HCT116 (cell line): ENCODE results near the gene CHST8. TPM values are rescaled to one million over a fixed set of nuclear protein-coding genes. Genes with fewer than 3 reads are reported as not detected.

Experiments used
- ATAC-seq: fragments of 200-7000 bp; cut with Tn5 transposase; 2 replicates; pipeline ENCODE4 v1.9.1; 2020; ENCODE audit warnings: mild to moderate bottlenecking, moderate library complexity
- BruUV-seq: library from RNA; stranded (reverse); fragments of 400-500 nt; replicated peaks from 2 replicates; lab custom pipeline; 2021; lab: Mats Ljungman, UMichigan
- CTCF ChIA-PET: fragments of 300-600 bp; sonication (Branson Sonifier 250); formaldehyde crosslinking; loops from one replicate; lab custom pipeline; 2021; ENCODE audit warnings: antibody characterized with exemption; lab: Charles Lee
- POLR2A ChIA-PET: fragments of 300-600, 350-600 bp; sonication (Branson Sonifier 250); formaldehyde crosslinking; loops from one replicate; lab custom pipeline; 2021; ENCODE audit warnings: antibody characterized with exemption; lab: Charles Lee
- RAD21 ChIA-PET, 2 experiments: fragments of 300-600 bp; sonication (Branson Sonifier 250); formaldehyde crosslinking; loops; one replicate each; lab custom pipeline; 2023; ENCODE audit warnings: low total read pairs in 2 of 2; ENCODE audit not compliant: uncharacterized antibody in 2 of 2, unreplicated experiment in 2 of 2, low non-redundant PET in 1 of 2; lab: Charles Lee
- DNase-seq: peaks from one replicate; pipeline ENCODE4 v3.0.0-alpha.2; 2010; ENCODE audit warnings: low read depth, low spot score
- H2AFZ ChIP-seq: fragments of 200-600 bp; shearing (Covaris generic), sonication (generic); 2 replicates; pipeline ENCODE4 v1.6.1; 2017; ENCODE audit warnings: low read depth, mixed run types, mixed read lengths, antibody characterized with exemption, low read length; ENCODE audit not compliant: poor library complexity, severe bottlenecking
- H3K27ac ChIP-seq: 2 replicates; pipeline ENCODE4 v1.5.1; 2012; ENCODE audit warnings: low read depth, low read length
- H3K27me3 ChIP-seq: fragments of 200-600 bp; sonication (generic); 2 replicates; pipeline ENCODE4 v1.6.1; 2016; ENCODE audit warnings: mixed run types, low read length, mixed read lengths; ENCODE audit not compliant: insufficient read depth
- H3K36me3 ChIP-seq, 2 experiments: fragments of 200-500 bp in 1 of 2; fragments of 200-600 bp in 1 of 2; sonication (Bioruptor generic) in 1 of 2; sonication (generic) in 1 of 2; 2 replicates each; pipeline versions ENCODE4 v1.5.1 to v1.6.1; 2014 to 2016; ENCODE audit warnings: low read length in 2 of 2, inconsistent platforms in 1 of 2, mixed read lengths in 1 of 2, mixed run types in 1 of 2; ENCODE audit not compliant: insufficient read depth in 2 of 2, control insufficient read depth in 1 of 2
- H3K4me1 ChIP-seq, 2 experiments: fragments of 200-600 bp in 1 of 2; sonication (generic) in 1 of 2; 2 replicates each; pipeline versions ENCODE4 v1.5.1 to v1.6.1; 2012 to 2017; ENCODE audit warnings: low read length in 2 of 2, inconsistent platforms in 1 of 2, mild to moderate bottlenecking in 1 of 2, mixed read lengths in 1 of 2, mixed run types in 1 of 2, moderate library complexity in 1 of 2; ENCODE audit not compliant: insufficient read depth in 2 of 2, control insufficient read depth in 1 of 2
- H3K4me2 ChIP-seq: fragments of 200-600 bp; sonication (generic); 2 replicates; pipeline ENCODE4 v1.6.1; 2017; ENCODE audit warnings: mixed run types, low read length, mixed read lengths
- H3K4me3 ChIP-seq, 2 experiments: fragments of 200-600 bp in 1 of 2; sonication (generic) in 1 of 2; replicated peaks in 1 of 2; 2 replicates each; pipeline ENCODE4 v1.5.1; 2011 to 2016; ENCODE audit warnings: low read length in 2 of 2, control low read depth in 1 of 2, low read depth in 1 of 2, mild to moderate bottlenecking in 1 of 2, mixed read lengths in 1 of 2, mixed run types in 1 of 2
- H3K79me2 ChIP-seq: fragments of 200-600 bp; sonication (generic); 2 replicates; pipeline ENCODE4 v1.6.1; 2017; ENCODE audit warnings: mild to moderate bottlenecking, mixed run types, low read length, moderate library complexity, mixed read lengths; ENCODE audit not compliant: insufficient read depth
- H3K9ac ChIP-seq: fragments of 200-600 bp; sonication (generic); 2 replicates; pipeline ENCODE4 v1.6.1; 2016; ENCODE audit warnings: low read length, mixed read lengths
- H3K9me2 ChIP-seq: fragments of 200-600 bp; sonication (generic), shearing (Covaris generic); 2 replicates; pipeline ENCODE4 v1.6.1; 2017; ENCODE audit warnings: mixed run types, mild to moderate bottlenecking, moderate library complexity; ENCODE audit not compliant: insufficient read depth
- H3K9me3 ChIP-seq, 2 experiments: fragments of 200-500 bp in 1 of 2; fragments of 200-600 bp in 1 of 2; sonication (Bioruptor generic) in 1 of 2; sonication (generic) in 1 of 2; 2 replicates each; pipeline ENCODE4 v1.6.1; 2014 to 2017; ENCODE audit warnings: low read length in 2 of 2, mixed read lengths in 2 of 2, inconsistent platforms in 1 of 2, low read depth in 1 of 2, mild to moderate bottlenecking in 1 of 2, mixed run types in 1 of 2, moderate library complexity in 1 of 2; ENCODE audit not compliant: control insufficient read depth in 1 of 2, insufficient read depth in 1 of 2
- H4K20me1 ChIP-seq: fragments of 200-600 bp; sonication (generic), shearing (Covaris generic); 2 replicates; pipeline ENCODE4 v1.6.1; 2017; ENCODE audit warnings: mixed run types, mild to moderate bottlenecking, moderate library complexity; ENCODE audit not compliant: insufficient read depth
- ATF3 ChIP-seq: IDR thresholded peaks from 2 replicates; pipeline ENCODE4 v1.6.1; 2012
- CBX3 ChIP-seq: IDR thresholded peaks from 2 replicates; pipeline ENCODE4 v1.6.1; 2012; ENCODE audit warnings: low read depth
- CEBPB ChIP-seq: IDR thresholded peaks from 2 replicates; pipeline ENCODE4 v1.6.1; 2012; ENCODE audit warnings: low read depth
- EGR1 ChIP-seq: IDR thresholded peaks from 2 replicates; pipeline ENCODE4 v1.6.1; 2012; ENCODE audit warnings: low read depth
- ELF1 ChIP-seq: IDR thresholded peaks from 2 replicates; pipeline ENCODE4 v1.6.1; 2012; ENCODE audit warnings: low read depth, borderline replicate concordance
- FOSL1 ChIP-seq: IDR thresholded peaks from 2 replicates; pipeline ENCODE4 v1.6.1; 2012; ENCODE audit warnings: low read depth
- MAX ChIP-seq: IDR thresholded peaks from 2 replicates; pipeline ENCODE4 v1.6.1; 2012
- POLR2AphosphoS5 ChIP-seq: IDR thresholded peaks from 2 replicates; pipeline ENCODE4 v1.6.1; 2011; ENCODE audit warnings: mild to moderate bottlenecking, low read depth, low read length, moderate library complexity
- REST ChIP-seq: IDR thresholded peaks from 2 replicates; pipeline ENCODE4 v1.6.1; 2012; ENCODE audit warnings: low read depth
- SIN3A ChIP-seq: IDR thresholded peaks from 2 replicates; pipeline ENCODE4 v1.6.1; 2012; ENCODE audit warnings: low read depth
- ZBTB33 ChIP-seq: IDR thresholded peaks from 2 replicates; pipeline ENCODE4 v1.6.1; 2011; ENCODE audit warnings: mild to moderate bottlenecking, low read length, moderate library complexity; ENCODE audit not compliant: insufficient replicate concordance; ENCODE audit errors: extremely low read depth
- ZFX ChIP-seq: fragments of 450-650 bp; IDR thresholded peaks from 2 replicates; pipeline ENCODE4 v1.6.1; 2017
- intact Hi-C: fragments of 100-400 bp; cut with micrococcal nuclease; formaldehyde crosslinking; loops from 2 replicates; pipeline ENCODE4 v1.10.0; 2022
- total RNA-seq: library from RNA; stranded (reverse); gene quantifications from one replicate; pipeline ENCODE4 v1.2.1, GENCODE V29; 2021; ENCODE audit not compliant: unreplicated experiment

Gene CHST8
- total RNA-seq, 1 experiment from 2014 or later: not detected

- intact Hi-C loops: no loop called here
- no peak for DNase-seq
- CTCF ChIA-PET: no interaction called here
- H3K4me1 ChIP-seq: no peaks in the 10 kb centered on the region
- BruUV-seq: no TSS peak
- no peaks in the 10 kb centered on the region for H3K79me2 ChIP-seq
- H3K4me2 ChIP-seq: no peak overlapping the region
- POLR2A ChIA-PET: no interaction called here
- H3K27ac ChIP-seq: no peak overlapping the region
- H3K36me3 ChIP-seq: no peaks in the 10 kb centered on the region
- H3K9me2 ChIP-seq: no peaks in the 10 kb centered on the region
- TF ChIP-seq CEBPB (no peak), MAX (no peak), EGR1 (no peak), REST (no peak), FOSL1 (no peak), ZBTB33 (no peak), ELF1 (no peak), ZFX (no peak), POLR2AphosphoS5 (no peak), ATF3 (no peak), SIN3A (no peak), CBX3 (no peak)
- H3K4me3 ChIP-seq: no peak overlapping the region
- H4K20me1 ChIP-seq: no peaks in the 10 kb centered on the region
- peaks cover 29% of the 10 kb centered on the region for H3K27me3 ChIP-seq
- no peak for ATAC-seq
- peaks cover 10 to 17% of the 10 kb centered on the region in 2 experiments; a peak in 3 of 4 replicates for H3K9me3 ChIP-seq
- no peak overlapping the region for H2AFZ ChIP-seq
- RAD21 ChIA-PET: no interaction called here
- H3K9ac ChIP-seq: no peak overlapping the region
These were observed 48.8 kb upstream of the CHST8 start for GRCh38 chr19:33572929-33573328.
